Astrocyte (in vitro differentiated cells and primary cell): ENCODE results near the gene CLDN12. TPM values are rescaled to one million over a fixed set of nuclear protein-coding genes. Genes with fewer than 3 reads are reported as not detected.

Experiments used
- DNase-seq: peaks from one replicate; pipeline ENCODE4 v3.0.0-alpha.2; 2010; ENCODE audit warnings: low read depth
- FAIRE-seq: peaks from 2 replicates; lab custom pipeline; 2011; peaks lifted over from hg19 to GRCh38; lab: Jason Lieb, UNC
- H2AFZ ChIP-seq: 2 replicates; pipeline ENCODE4 v1.6.0; 2012; ENCODE audit warnings: low read depth, low read length, inconsistent platforms
- H3K27ac ChIP-seq: 2 replicates; pipeline ENCODE4 v1.5.1; 2011; ENCODE audit warnings: low read depth, low read length, inconsistent platforms
- H3K27me3 ChIP-seq: 2 replicates; pipeline ENCODE4 v1.6.0; 2011; ENCODE audit warnings: low read length, inconsistent platforms; ENCODE audit not compliant: insufficient read depth
- H3K36me3 ChIP-seq: 2 replicates; pipeline ENCODE4 v1.5.1; 2011; ENCODE audit warnings: low read length, inconsistent platforms; ENCODE audit not compliant: insufficient read depth
- H3K4me1 ChIP-seq: 2 replicates; pipeline ENCODE4 v1.5.1; 2011; ENCODE audit warnings: low read length, inconsistent platforms; ENCODE audit not compliant: insufficient read depth
- H3K4me2 ChIP-seq: 2 replicates; pipeline ENCODE4 v1.6.0; 2012; ENCODE audit warnings: low read length, inconsistent platforms
- H3K4me3 ChIP-seq: 2 replicates; pipeline ENCODE4 v1.5.1; 2011; ENCODE audit warnings: low read depth, mild to moderate bottlenecking, low read length, inconsistent platforms; ENCODE audit not compliant: insufficient read depth
- H3K79me2 ChIP-seq: 2 replicates; pipeline ENCODE4 v1.6.0; 2012; ENCODE audit warnings: mild to moderate bottlenecking, low read length, inconsistent platforms; ENCODE audit not compliant: insufficient read depth
- H3K9ac ChIP-seq: 2 replicates; pipeline ENCODE4 v1.6.0; 2012; ENCODE audit warnings: mild to moderate bottlenecking, low read length, inconsistent platforms
- H3K9me3 ChIP-seq: 2 replicates; pipeline ENCODE4 v1.5.1; 2012; ENCODE audit warnings: low read depth, mild to moderate bottlenecking, low read length, inconsistent platforms; ENCODE audit not compliant: insufficient read depth
- H4K20me1 ChIP-seq: 2 replicates; pipeline ENCODE4 v1.6.0; 2012; ENCODE audit warnings: low read length, inconsistent platforms; ENCODE audit not compliant: insufficient read depth
- H3K27ac Mint-ChIP-seq: one replicate; pipeline ENCODE4 v1.8.0; 2021; ENCODE audit warnings: mild to moderate bottlenecking, mixed read lengths; ENCODE audit not compliant: unreplicated experiment
- H3K27me3 Mint-ChIP-seq: one replicate; pipeline ENCODE4 v1.8.0; 2021; ENCODE audit warnings: low read depth, mixed read lengths; ENCODE audit not compliant: unreplicated experiment
- H3K36me3 Mint-ChIP-seq: one replicate; pipeline ENCODE4 v1.8.0; 2021; ENCODE audit warnings: low read depth, mixed read lengths; ENCODE audit not compliant: unreplicated experiment
- H3K4me1 Mint-ChIP-seq: one replicate; pipeline ENCODE4 v1.8.0; 2021; ENCODE audit warnings: low read depth, mixed read lengths; ENCODE audit not compliant: unreplicated experiment
- H3K4me3 Mint-ChIP-seq: one replicate; pipeline ENCODE4 v1.8.0; 2021; ENCODE audit warnings: mild to moderate bottlenecking, moderate library complexity, mixed read lengths; ENCODE audit not compliant: unreplicated experiment
- H3K9me3 Mint-ChIP-seq: one replicate; pipeline ENCODE4 v1.8.0; 2021; ENCODE audit warnings: mild to moderate bottlenecking, mixed read lengths; ENCODE audit not compliant: unreplicated experiment
- CTCF ChIP-seq: IDR thresholded peaks from 2 replicates; pipeline ENCODE4 v1.5.1; 2011; ENCODE audit warnings: low read depth, mild to moderate bottlenecking, inconsistent platforms, low read length, moderate library complexity; ENCODE audit not compliant: insufficient read depth
- EZH2 ChIP-seq: IDR thresholded peaks from 2 replicates; pipeline ENCODE4 v1.6.1; 2012; ENCODE audit warnings: mild to moderate bottlenecking, low read length, inconsistent platforms; ENCODE audit not compliant: insufficient read depth
- total RNA-seq: library from RNA; stranded (reverse); gene quantifications from 2 replicates; pipeline ENCODE4 v1.2.1, GENCODE V29; 2021

CLDN12 gene
- total RNA-seq, 1 donor from 2014 or later, result 42.8 TPM

GRCh38 chr7:90411510-90411909 is 8.2 kb downstream of the CLDN12 start:
- no peak overlapping the region for H3K4me2 ChIP-seq
- FAIRE-seq, result no peak
- H3K9me3 Mint-ChIP-seq, result no peaks in the 10 kb centered on the region
- DNase-seq, result peak; percentile 18
- H3K27ac Mint-ChIP-seq, result no peak overlapping the region
- no peaks in the 10 kb centered on the region for H3K9me3 ChIP-seq
- TF ChIP-seq EZH2 (no peak), CTCF (no peak)
- H3K4me3 Mint-ChIP-seq, result no peak overlapping the region
- H3K36me3 Mint-ChIP-seq, result peaks cover 14% of the 10 kb centered on the region
- peaks cover 21% of the 10 kb centered on the region for H3K79me2 ChIP-seq
- H3K36me3 ChIP-seq, result peaks cover 25% of the 10 kb centered on the region
- peaks cover 37% of the 10 kb centered on the region for H4K20me1 ChIP-seq
- no peak overlapping the region for H2AFZ ChIP-seq
- no peaks in the 10 kb centered on the region for H3K27me3 ChIP-seq
- no peak overlapping the region for H3K4me3 ChIP-seq
- H3K4me1 Mint-ChIP-seq, result no peaks in the 10 kb centered on the region
- H3K9ac ChIP-seq, result no peak overlapping the region
- H3K27me3 Mint-ChIP-seq, result no peaks in the 10 kb centered on the region
- no peaks in the 10 kb centered on the region for H3K4me1 ChIP-seq
- H3K27ac ChIP-seq, result no peak overlapping the region

GRCh38 chr7:90412458-90413184 is 9.4 kb downstream of the CLDN12 start:
- TF ChIP-seq EZH2, result no peak
- Histone ChIP-seq H3K27me3 (no peaks in the 10 kb centered on the region), H4K20me1 (peaks cover 36% of the 10 kb centered on the region), H3K9ac (no peak overlapping the region), H3K4me1 (no peaks in the 10 kb centered on the region), H3K27ac (no peak overlapping the region), H3K4me2 (no peak overlapping the region), H3K4me3 (no peak overlapping the region), H3K9me3 (no peaks in the 10 kb centered on the region), H3K79me2 (peaks cover 19% of the 10 kb centered on the region), H3K36me3 (peaks cover 21% of the 10 kb centered on the region), H2AFZ (no peak overlapping the region)
- no peak for FAIRE-seq
- Mint-ChIP-seq H3K4me1 (no peaks in the 10 kb centered on the region), H3K36me3 (peaks cover 12% of the 10 kb centered on the region), H3K4me3 (no peak overlapping the region), H3K27me3 (no peaks in the 10 kb centered on the region), H3K9me3 (no peaks in the 10 kb centered on the region), H3K27ac (no peak overlapping the region)
- no peak for DNase-seq

- Histone ChIP-seq H3K36me3 (peaks cover 21% of the 10 kb centered on the region), H3K27ac (no peak overlapping the region), H3K4me2 (no peak overlapping the region), H3K27me3 (no peaks in the 10 kb centered on the region), H2AFZ (no peak overlapping the region), H3K4me1 (no peaks in the 10 kb centered on the region), H4K20me1 (peaks cover 34% of the 10 kb centered on the region), H3K9ac (no peak overlapping the region), H3K79me2 (peaks cover 19% of the 10 kb centered on the region), H3K9me3 (no peaks in the 10 kb centered on the region), H3K4me3 (no peak overlapping the region)
- FAIRE-seq, result no peak
- Mint-ChIP-seq H3K4me1 (no peaks in the 10 kb centered on the region), H3K27ac (no peak overlapping the region), H3K27me3 (no peaks in the 10 kb centered on the region), H3K9me3 (no peaks in the 10 kb centered on the region), H3K4me3 (no peak overlapping the region), H3K36me3 (peaks cover 10% of the 10 kb centered on the region)
- TF ChIP-seq CTCF (no peak), EZH2 (no peak)
- DNase-seq, result no peak
Measured at GRCh38 chr7:90413185-90413528, 9.9 kb downstream of the CLDN12 start.
